K562 (cell line): ENCODE results near the gene KIF5C.

Experiments used
- CBX2 ChIP-seq: fragments of 200-600 bp; sonication (generic); IDR thresholded peaks from one replicate; pipeline ENCODE4 v1.6.1; 2012; ENCODE audit warnings: mild to moderate bottlenecking, low read length, inconsistent platforms; ENCODE audit not compliant: insufficient read depth, poor library complexity, severe bottlenecking
- CTCF ChIP-seq, 3 experiments: IDR thresholded peaks in 2 of 3; conservative IDR thresholded peaks in 1 of 3; 2 replicates each; pipeline ENCODE4 v1.5.1; 2011 to 2012; ENCODE audit warnings: low read length in 3 of 3, mild to moderate bottlenecking in 3 of 3, control low read depth in 2 of 3, improper control_type of control experiment in 1 of 3, inconsistent platforms in 1 of 3, low read depth in 1 of 3, mixed read lengths in 1 of 3, moderate library complexity in 1 of 3; ENCODE audit not compliant: insufficient read depth in 2 of 3
- KLF13 ChIP-seq: fragments of 450-650 bp; IDR thresholded peaks from 2 replicates; pipeline ENCODE4 v1.6.1; 2016; ENCODE audit warnings: missing genetic modification characterization, low read depth, mild to moderate bottlenecking, missing compliant biosample characterization, moderate library complexity, borderline replicate concordance
- NFIX ChIP-seq: fragments of 250-450 bp; sonication (Bioruptor Pico); IDR thresholded peaks from 2 replicates; pipeline ENCODE4 v1.4.0; 2020; ENCODE audit warnings: low read depth, mild to moderate bottlenecking, moderate library complexity
- POLR2AphosphoS2 ChIP-seq: IDR thresholded peaks from 2 replicates; pipeline ENCODE4 v1.6.1; 2012; ENCODE audit warnings: low read length, improper control_type of control experiment
- SOX6 ChIP-seq: fragments of 450-650 bp; IDR thresholded peaks from 2 replicates; pipeline ENCODE4 v1.6.1; 2014; ENCODE audit warnings: mild to moderate bottlenecking
- TEAD1 ChIP-seq, 2 experiments: fragments of 450-650 bp in 1 of 2; sonication (generic) in 1 of 2; formaldehyde crosslinking; IDR thresholded peaks; 2 replicates each; pipeline versions ENCODE4 v1.4.0 to v1.8.0; 2020 to 2022; ENCODE audit warnings: mild to moderate bottlenecking in 2 of 2, missing genetic modification reagents in 1 of 2
- ZNF24 ChIP-seq: fragments of 450-650 bp; IDR thresholded peaks from 2 replicates; pipeline ENCODE4 v1.6.1; 2016

GRCh38 chr2:148832637-148833036 lies 42.4 kb upstream of the KIF5C start:
- no peak for TF ChIP-seq CTCF (IDR thresholded peaks at IDR 0.05 in 2 of 3, conservative IDR thresholded peaks at IDR 0.05 in 1 of 3; ENCODE audit: insufficient read depth in 2 of 3, low read depth in 1 of 3, low read length in 3 of 3)
- TF ChIP-seq TEAD1 (CRISPR knock-in tag; IDR thresholded peaks at IDR 0.05), result no peak
- TF ChIP-seq POLR2AphosphoS2, result no peak
- no peak for TF ChIP-seq SOX6
- TF ChIP-seq KLF13, result no peak
- no peak for TF ChIP-seq CBX2
- no peak for TF ChIP-seq ZNF24
- TF ChIP-seq NFIX (CRISPR knock-in tag), result no peak
